ENCODE data around the gene MAD1L1.
A peak's percentile ranks its signal among the peaks of the same experiment; 100 is the strongest.

The MAD1L1 gene

GRCh38 chr7:2117646-2118045 is 115.1 kb downstream of the MAD1L1 start:
- Histone ChIP-seq H3K27me3 (ENCODE audit: insufficient read depth, low read length, poor library complexity) (no peaks in the 10 kb centered on the region), H2AFZ (ENCODE audit: low read depth, low read length) (no peak overlapping the region), H4K20me1 (ENCODE audit: insufficient read depth, low read length) (peaks cover 20% of the 10 kb centered on the region), H3K9me3 (ENCODE audit: insufficient read depth, low read length, severe bottlenecking) (no peaks in the 10 kb centered on the region), H3K79me2 (ENCODE audit: insufficient read depth, low read length) (0 out of 2 replicates have a peak, but pooled peaks cover 3% of the 10 kb centered on the region), H3K9ac (ENCODE audit: low read depth, low read length) (no peak overlapping the region), H3K4me1 (ENCODE audit: insufficient read depth, low read length) (no peaks in the 10 kb centered on the region), H3K4me3 (ENCODE audit: low read depth in 1 of 2, low read length in 2 of 2) (no peak overlapping the region), H3K27ac (ENCODE audit: low read length) (no peak overlapping the region), H3K4me2 (ENCODE audit: insufficient read depth, low read length) (no peak overlapping the region), H3K36me3 (ENCODE audit: insufficient read depth, low read length) (peaks cover 42% of the 10 kb centered on the region)
- DNase-seq, result no peak
- ATAC-seq (ENCODE audit: insufficient read depth, low read depth), result no peak
- TF ChIP-seq EZH2 (IDR thresholded peaks at IDR 0.05; ENCODE audit: borderline replicate concordance, low read depth, low read length, severe bottlenecking), result no peak
- TF ChIP-seq CTCF (IDR thresholded peaks at IDR 0.05; ENCODE audit: borderline replicate concordance, extremely low read depth, low read length, poor library complexity, severe bottlenecking), result no peak

GRCh38 chr7:2116989-2117591 is 115.7 kb downstream of the MAD1L1 start:
- H3K36me3 ChIP-seq (ENCODE audit: insufficient read depth, low read length), result peaks cover 37% of the 10 kb centered on the region
- no peaks in the 10 kb centered on the region for H3K9me3 ChIP-seq (ENCODE audit: insufficient read depth, low read length, severe bottlenecking)
- H3K4me3 ChIP-seq (ENCODE audit: low read depth in 1 of 2, low read length in 2 of 2), result no peak overlapping the region
- no peak overlapping the region for H2AFZ ChIP-seq (ENCODE audit: low read depth, low read length)
- no peak for ATAC-seq (ENCODE audit: insufficient read depth, low read depth)
- TF ChIP-seq CTCF (IDR thresholded peaks at IDR 0.05; ENCODE audit: borderline replicate concordance, extremely low read depth, low read length, poor library complexity, severe bottlenecking), result no peak
- no peak for TF ChIP-seq EZH2 (IDR thresholded peaks at IDR 0.05; ENCODE audit: borderline replicate concordance, low read depth, low read length, severe bottlenecking)
- H3K79me2 ChIP-seq (ENCODE audit: insufficient read depth, low read length), result peaks cover 3% of the 10 kb centered on the region; the same call in 1 of the 2 replicates
- DNase-seq, result no peak
- H3K4me2 ChIP-seq (ENCODE audit: insufficient read depth, low read length), result no peak overlapping the region
- H3K27ac ChIP-seq (ENCODE audit: low read length), result no peak overlapping the region
- no peak overlapping the region for H3K9ac ChIP-seq (ENCODE audit: low read depth, low read length)
- no peaks in the 10 kb centered on the region for H3K4me1 ChIP-seq (ENCODE audit: insufficient read depth, low read length)
- H4K20me1 ChIP-seq (ENCODE audit: insufficient read depth, low read length), result peaks cover 24% of the 10 kb centered on the region
- no peaks in the 10 kb centered on the region for H3K27me3 ChIP-seq (ENCODE audit: insufficient read depth, low read length, poor library complexity)

- Histone ChIP-seq H3K9ac (ENCODE audit: low read depth, low read length) (no peak overlapping the region), H3K4me2 (ENCODE audit: insufficient read depth, low read length) (no peak overlapping the region), H3K27me3 (ENCODE audit: insufficient read depth, low read length, poor library complexity) (no peaks in the 10 kb centered on the region), H3K9me3 (ENCODE audit: insufficient read depth, low read length, severe bottlenecking) (no peaks in the 10 kb centered on the region), H4K20me1 (ENCODE audit: insufficient read depth, low read length) (peaks cover 29% of the 10 kb centered on the region), H2AFZ (ENCODE audit: low read depth, low read length) (no peak overlapping the region), H3K27ac (ENCODE audit: low read length) (0 out of 2 replicates have a peak overlapping the region, but pooled peaks have one; percentile 42), H3K4me3 (ENCODE audit: low read depth in 1 of 2, low read length in 2 of 2) (no peak overlapping the region), H3K4me1 (ENCODE audit: insufficient read depth, low read length) (no peaks in the 10 kb centered on the region), H3K36me3 (ENCODE audit: insufficient read depth, low read length) (peaks cover 31% of the 10 kb centered on the region), H3K79me2 (ENCODE audit: insufficient read depth, low read length) (peaks cover 3% of the 10 kb centered on the region; the same call in 1 of the 2 replicates)
- no peak for ATAC-seq (ENCODE audit: insufficient read depth, low read depth)
- DNase-seq, result no peak
- TF ChIP-seq CTCF (IDR thresholded peaks at IDR 0.05; ENCODE audit: borderline replicate concordance, extremely low read depth, low read length, poor library complexity, severe bottlenecking) (no peak), EZH2 (IDR thresholded peaks at IDR 0.05; ENCODE audit: borderline replicate concordance, low read depth, low read length, severe bottlenecking) (no peak)
These were observed 116.3 kb downstream of the MAD1L1 start for GRCh38 chr7:2116448-2116810.

All from DND-41 (cell line).